ENCODE data around the gene FSD2.
"Not testable (repeated sequence)": the region's sequence is repeated elsewhere in the genome, so short reads cannot be mapped to it uniquely, and the experiment has no call there.

Gene FSD2

DNA sequence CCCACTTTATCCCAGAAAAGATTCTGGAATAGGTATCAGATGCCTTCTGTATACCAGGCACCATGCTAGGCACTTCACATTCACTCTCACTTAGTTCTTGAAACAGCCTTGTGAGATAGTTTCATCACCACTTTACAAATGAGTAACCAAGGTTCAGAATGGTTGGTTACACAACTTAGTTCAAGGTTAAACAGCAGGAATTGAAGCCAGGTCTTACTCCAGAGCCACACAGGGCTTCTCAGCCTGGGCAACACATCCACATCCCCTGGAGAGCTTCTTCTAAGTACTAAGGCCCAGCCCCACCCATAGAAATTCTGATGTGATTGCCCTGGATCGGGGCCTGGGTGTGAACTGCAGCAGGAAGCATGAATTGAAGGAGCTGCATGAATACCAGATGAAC lies 22.2 kb upstream of the FSD2 start:
- ATAC-seq (ENCODE audit: low read depth) (no peak), DNase-seq (ENCODE audit: low spot score) (no peak)
- Histone ChIP-seq H3K9me3 (ENCODE audit: severe bottlenecking) (no peaks in the 10 kb centered on the region), H3K36me3 (ENCODE audit: low read depth) (peaks cover 91% of the 10 kb centered on the region), H3K27ac (ENCODE audit: poor library complexity, severe bottlenecking) (no peak overlapping the region), H3K4me3 (ENCODE audit: severe bottlenecking) (no peak overlapping the region), H3K4me1 (ENCODE audit: insufficient read depth, poor library complexity, severe bottlenecking) (peaks cover 21% of the 10 kb centered on the region), H3K27me3 (ENCODE audit: insufficient read depth, poor library complexity, severe bottlenecking) (no peaks in the 10 kb centered on the region)
- TF ChIP-seq, protein P1, sequence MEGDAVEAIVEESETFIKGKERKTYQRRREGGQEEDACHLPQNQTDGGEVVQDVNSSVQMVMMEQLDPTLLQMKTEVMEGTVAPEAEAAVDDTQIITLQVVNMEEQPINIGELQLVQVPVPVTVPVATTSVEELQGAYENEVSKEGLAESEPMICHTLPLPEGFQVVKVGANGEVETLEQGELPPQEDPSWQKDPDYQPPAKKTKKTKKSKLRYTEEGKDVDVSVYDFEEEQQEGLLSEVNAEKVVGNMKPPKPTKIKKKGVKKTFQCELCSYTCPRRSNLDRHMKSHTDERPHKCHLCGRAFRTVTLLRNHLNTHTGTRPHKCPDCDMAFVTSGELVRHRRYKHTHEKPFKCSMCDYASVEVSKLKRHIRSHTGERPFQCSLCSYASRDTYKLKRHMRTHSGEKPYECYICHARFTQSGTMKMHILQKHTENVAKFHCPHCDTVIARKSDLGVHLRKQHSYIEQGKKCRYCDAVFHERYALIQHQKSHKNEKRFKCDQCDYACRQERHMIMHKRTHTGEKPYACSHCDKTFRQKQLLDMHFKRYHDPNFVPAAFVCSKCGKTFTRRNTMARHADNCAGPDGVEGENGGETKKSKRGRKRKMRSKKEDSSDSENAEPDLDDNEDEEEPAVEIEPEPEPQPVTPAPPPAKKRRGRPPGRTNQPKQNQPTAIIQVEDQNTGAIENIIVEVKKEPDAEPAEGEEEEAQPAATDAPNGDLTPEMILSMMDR (IDR thresholded peaks at IDR 0.05; ENCODE audit: poor library complexity, severe bottlenecking), result no peak

DNA sequence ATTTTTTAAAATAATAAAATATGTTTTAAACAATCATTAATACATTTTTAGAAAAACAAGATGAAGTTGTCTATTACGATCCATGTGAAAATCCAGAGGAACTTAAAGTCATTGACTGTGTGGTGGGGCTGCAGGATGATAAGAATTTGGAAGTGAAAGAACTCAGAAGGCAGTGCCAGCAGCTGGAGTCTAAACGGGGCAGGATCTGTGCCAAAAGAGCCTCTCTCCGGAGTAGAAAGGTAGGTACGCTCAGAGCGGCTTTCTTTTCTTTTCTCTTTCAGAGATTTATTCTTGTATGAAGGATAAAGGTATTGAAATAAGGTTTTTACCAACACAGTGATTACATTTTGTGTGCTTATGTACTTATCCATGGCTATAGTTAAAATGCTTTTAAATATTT lies 17.2 kb upstream of the FSD2 start:
- no peaks in the 10 kb centered on the region for H3K9me3 ChIP-seq (ENCODE audit: severe bottlenecking)
- no peak for ATAC-seq (ENCODE audit: low read depth)
- H3K27ac ChIP-seq (ENCODE audit: poor library complexity, severe bottlenecking), result no peak overlapping the region
- no peaks in the 10 kb centered on the region for H3K27me3 ChIP-seq (ENCODE audit: insufficient read depth, poor library complexity, severe bottlenecking)
- H3K36me3 ChIP-seq (ENCODE audit: low read depth), result peaks cover 98% of the 10 kb centered on the region
- H3K4me3 ChIP-seq (ENCODE audit: severe bottlenecking), result no peak overlapping the region
- TF ChIP-seq, protein P1 (IDR thresholded peaks at IDR 0.05; ENCODE audit: poor library complexity, severe bottlenecking), result no peak
- no peaks in the 10 kb centered on the region for H3K4me1 ChIP-seq (ENCODE audit: insufficient read depth, poor library complexity, severe bottlenecking)
- no peak for DNase-seq (ENCODE audit: low spot score)

- not testable (repeated sequence) for DNase-seq (ENCODE audit: low spot score); H3K4me1 ChIP-seq (ENCODE audit: insufficient read depth, poor library complexity, severe bottlenecking); H3K4me3 ChIP-seq (ENCODE audit: severe bottlenecking); H3K9me3 ChIP-seq (ENCODE audit: severe bottlenecking); H3K27ac ChIP-seq (ENCODE audit: poor library complexity, severe bottlenecking); H3K27me3 ChIP-seq (ENCODE audit: insufficient read depth, poor library complexity, severe bottlenecking); ATAC-seq (ENCODE audit: low read depth)
- peaks cover 98% of the 10 kb centered on the region for H3K36me3 ChIP-seq (ENCODE audit: low read depth)
These were observed 16.0 kb upstream of the FSD2 start for GRCh38 chr15:82821851-82822250.

GRCh38 chr15:82821396-82821795 lies 15.5 kb upstream of the FSD2 start:
- not testable (repeated sequence) for H3K4me1 ChIP-seq (ENCODE audit: insufficient read depth, poor library complexity, severe bottlenecking); H3K9me3 ChIP-seq (ENCODE audit: severe bottlenecking); ATAC-seq (ENCODE audit: low read depth); H3K27me3 ChIP-seq (ENCODE audit: insufficient read depth, poor library complexity, severe bottlenecking); DNase-seq (ENCODE audit: low spot score); H3K27ac ChIP-seq (ENCODE audit: poor library complexity, severe bottlenecking); H3K4me3 ChIP-seq (ENCODE audit: severe bottlenecking)
- H3K36me3 ChIP-seq (ENCODE audit: low read depth), result peaks cover 98% of the 10 kb centered on the region

GRCh38 chr15:82820128-82820527 lies 14.3 kb upstream of the FSD2 start:
- H3K4me1 ChIP-seq (ENCODE audit: insufficient read depth, poor library complexity, severe bottlenecking), result no peaks in the 10 kb centered on the region
- TF ChIP-seq, protein P1 (IDR thresholded peaks at IDR 0.05; ENCODE audit: poor library complexity, severe bottlenecking), result no peak
- no peak for DNase-seq (ENCODE audit: low spot score)
- peaks cover 98% of the 10 kb centered on the region for H3K36me3 ChIP-seq (ENCODE audit: low read depth)
- no peak overlapping the region for H3K4me3 ChIP-seq (ENCODE audit: severe bottlenecking)
- H3K9me3 ChIP-seq (ENCODE audit: severe bottlenecking), result no peaks in the 10 kb centered on the region
- ATAC-seq (ENCODE audit: low read depth), result no peak
- H3K27ac ChIP-seq (ENCODE audit: poor library complexity, severe bottlenecking), result no peak overlapping the region
- no peaks in the 10 kb centered on the region for H3K27me3 ChIP-seq (ENCODE audit: insufficient read depth, poor library complexity, severe bottlenecking)

GRCh38 chr15:82812994-82813393 lies 7.1 kb upstream of the FSD2 start:
- no peak overlapping the region for H3K4me3 ChIP-seq (ENCODE audit: severe bottlenecking)
- no peak for DNase-seq (ENCODE audit: low spot score)
- no peak for ATAC-seq (ENCODE audit: low read depth)
- H3K9me3 ChIP-seq (ENCODE audit: severe bottlenecking), result no peaks in the 10 kb centered on the region
- H3K27ac ChIP-seq (ENCODE audit: poor library complexity, severe bottlenecking), result no peak overlapping the region
- TF ChIP-seq, protein P1 (IDR thresholded peaks at IDR 0.05; ENCODE audit: poor library complexity, severe bottlenecking), result no peak
- no peaks in the 10 kb centered on the region for H3K27me3 ChIP-seq (ENCODE audit: insufficient read depth, poor library complexity, severe bottlenecking)
- peaks cover 10% of the 10 kb centered on the region for H3K4me1 ChIP-seq (ENCODE audit: insufficient read depth, poor library complexity, severe bottlenecking)
- peaks cover 59% of the 10 kb centered on the region for H3K36me3 ChIP-seq (ENCODE audit: low read depth)

All from RWPE2 (cell line).